GM20431 (cell line): ENCODE measurements around the gene RDH13.
"Not testable (repeated sequence)": the region's sequence is repeated elsewhere in the genome, so short reads cannot be mapped to it uniquely, and the experiment has no call there.

Experiments
- in situ Hi-C: fragments of 300-500 bp; cut with MseI, MboI; formaldehyde crosslinking; loops from one replicate; pipeline ENCODE4 v1.15.0; 2020; ENCODE audit warnings: low sequenced_read_pairs; ENCODE audit not compliant: unreplicated experiment

The RDH13 gene

DNA sequence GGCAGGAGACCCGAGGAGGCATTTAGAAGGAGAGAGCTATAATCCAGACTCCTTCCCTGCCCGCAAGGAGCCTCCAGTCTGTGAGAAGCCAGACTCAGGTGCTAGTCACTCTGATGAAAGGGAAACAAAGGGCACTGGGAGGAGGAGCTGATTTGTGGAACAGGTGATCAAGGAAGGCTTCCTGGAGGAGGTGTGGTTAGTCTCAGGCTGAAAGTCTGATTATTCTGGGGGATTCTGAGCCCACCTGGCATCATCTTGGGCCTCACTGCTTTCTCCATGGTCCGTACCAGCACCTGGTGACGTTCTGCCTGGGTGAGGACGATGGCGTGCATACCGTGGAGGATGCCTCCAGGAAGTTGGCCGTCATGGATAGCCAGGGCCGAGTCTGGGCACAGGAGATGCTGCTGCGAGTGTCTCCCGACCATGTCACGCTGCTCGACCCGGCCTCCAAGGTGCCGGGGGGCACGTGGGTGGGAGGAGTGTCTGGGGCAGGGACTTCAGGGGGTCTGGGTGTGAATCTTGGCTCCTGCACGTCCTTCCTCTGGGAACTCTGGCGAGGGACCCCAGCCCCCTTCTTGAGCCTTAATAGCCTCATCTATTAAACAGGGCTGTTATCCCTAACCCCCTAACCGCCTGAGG is 16.6 kb upstream of the RDH13 start:
- in situ Hi-C loops: no loop called here

DNA sequence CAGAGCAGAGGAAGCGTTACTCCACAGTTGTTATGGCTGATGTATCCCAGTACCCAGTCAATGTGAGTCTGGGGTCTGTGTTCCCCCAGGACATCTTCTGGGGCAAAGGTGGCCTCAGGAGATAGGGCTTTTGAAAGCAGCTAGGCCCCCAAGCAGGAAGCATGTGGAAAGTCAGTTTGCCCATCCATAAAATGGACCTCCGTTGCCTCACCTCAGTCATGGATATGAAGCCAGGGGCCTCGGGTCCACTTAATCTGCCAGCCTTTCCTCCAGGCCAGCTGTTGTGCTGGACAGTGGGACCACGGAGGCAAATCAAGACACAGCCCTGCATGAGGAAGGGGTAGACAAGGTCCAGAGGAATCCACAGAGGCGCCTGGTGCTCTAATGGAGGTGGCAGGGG is 16.0 kb upstream of the RDH13 start:
- in situ Hi-C loops: no loop called here

DNA sequence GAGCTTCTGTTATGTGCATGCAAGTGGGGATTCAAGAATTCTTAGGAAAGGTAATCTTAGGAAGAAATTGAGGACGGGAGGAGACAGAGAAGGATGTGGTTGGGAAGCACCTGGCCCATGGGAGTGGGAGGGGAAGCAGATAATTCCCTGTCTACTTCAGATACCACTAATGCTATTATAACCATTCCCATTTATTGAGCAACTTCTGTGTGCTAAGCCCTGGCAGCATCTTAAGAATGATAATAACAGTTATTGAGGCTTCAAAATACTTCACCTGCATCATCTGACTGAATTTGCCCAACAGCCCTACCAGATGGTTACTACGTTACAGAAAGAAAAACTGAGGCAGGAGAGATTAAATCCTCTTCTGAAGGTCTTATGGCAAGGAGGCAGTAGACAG is 14.2 kb upstream of the RDH13 start:
- in situ Hi-C loops: no loop called here

DNA sequence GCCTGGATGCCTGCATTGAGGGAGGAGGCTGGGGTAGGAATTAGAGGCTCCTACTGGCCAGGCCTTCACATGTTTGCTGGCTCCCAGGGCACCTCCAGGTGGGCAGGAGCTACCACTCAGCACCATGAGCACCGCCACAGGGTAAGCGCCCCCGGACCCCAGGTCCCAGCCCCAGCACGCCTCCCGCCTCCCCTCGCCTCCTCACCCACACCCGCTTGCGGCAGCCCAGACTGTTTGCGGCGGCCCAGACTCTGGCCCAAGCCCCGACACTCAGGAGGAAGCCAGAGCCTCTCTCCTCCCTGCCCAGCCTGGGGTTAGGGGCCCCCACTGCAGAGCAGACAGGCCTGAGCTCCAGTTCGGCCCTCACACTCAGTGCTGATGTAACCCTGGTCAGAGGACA is 13.4 kb upstream of the RDH13 start:
- in situ Hi-C loops: no loop called here

DNA sequence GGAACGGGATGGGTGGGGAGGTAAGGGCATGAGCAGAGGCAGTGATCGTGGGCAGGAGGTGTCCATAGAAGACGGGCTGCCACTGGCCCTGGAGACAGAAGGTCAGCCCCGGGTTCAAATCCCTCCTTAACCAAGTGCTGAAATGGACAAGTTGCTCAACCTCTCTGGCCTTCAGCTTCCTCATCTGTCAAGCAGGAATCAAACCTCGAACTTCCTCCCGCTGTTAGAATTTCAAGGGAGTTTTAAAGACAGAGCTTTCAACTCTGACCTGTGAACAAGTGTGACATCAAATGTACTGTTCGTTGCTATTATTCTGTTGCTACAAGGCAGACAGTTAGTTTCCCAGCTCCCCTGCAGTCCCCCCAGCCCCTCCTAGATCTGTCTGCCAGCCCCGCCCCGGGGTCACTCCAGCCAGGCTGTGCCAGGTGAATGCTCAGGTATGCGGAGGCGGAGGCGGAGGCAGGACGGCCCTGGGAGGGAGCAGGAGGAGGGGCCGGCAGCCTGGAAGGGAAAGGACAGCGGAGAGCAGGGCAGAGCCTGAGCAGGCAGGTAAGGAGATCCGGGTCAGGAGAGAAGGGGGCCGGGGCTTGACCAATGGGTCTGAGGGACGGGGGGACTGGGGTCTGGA is 12.5 kb upstream of the RDH13 start, which contains the start of gene EPS8L1:
EPS8L1 (plus strand) TSS at position 499 of the 628 bp plus-strand sequence. CDS start 576 bp downstream, outside the sequence.
- in situ Hi-C loops: no loop called here

DNA sequence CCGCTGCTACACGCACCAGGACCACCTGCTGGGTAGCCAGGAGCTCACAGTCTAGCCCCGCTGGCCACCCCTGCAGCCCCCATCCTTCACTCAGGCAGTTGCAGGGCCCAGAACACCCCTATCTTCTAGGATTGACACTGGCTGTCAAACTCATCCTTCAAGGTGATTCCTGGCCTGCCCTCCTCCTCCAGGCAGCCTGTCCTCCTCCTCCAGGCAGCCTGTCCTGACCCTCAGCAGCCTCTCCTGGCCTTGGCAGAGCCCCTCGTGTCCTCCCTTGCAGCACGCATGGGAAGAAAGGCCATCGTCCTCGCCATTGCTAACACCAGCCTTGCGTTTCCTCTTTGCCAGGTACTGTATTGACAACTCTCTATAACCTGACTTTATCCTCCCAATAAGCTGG is 9.0 kb upstream of the RDH13 start:
- in situ Hi-C loops: no loop called here

DNA sequence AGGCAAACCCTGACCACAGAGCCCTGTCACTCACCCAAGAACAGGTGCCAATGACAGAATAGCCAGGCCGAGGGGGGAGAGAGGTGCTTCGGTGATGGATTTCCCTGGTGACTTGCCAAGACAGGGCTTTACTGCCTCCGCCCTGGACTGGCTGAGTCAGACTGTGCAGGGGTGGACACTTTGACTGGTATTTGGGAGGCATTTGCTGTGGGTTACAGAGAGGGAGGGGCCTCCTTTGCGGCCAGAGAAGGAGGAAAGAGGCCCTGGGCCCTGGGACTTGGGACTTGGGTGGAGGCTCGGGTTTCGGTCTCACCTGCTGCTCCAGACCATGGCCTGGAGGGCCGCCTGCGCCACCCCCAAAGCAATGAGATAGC is 8.2 kb upstream of the RDH13 start:
- in situ Hi-C loops: no loop called here

DNA sequence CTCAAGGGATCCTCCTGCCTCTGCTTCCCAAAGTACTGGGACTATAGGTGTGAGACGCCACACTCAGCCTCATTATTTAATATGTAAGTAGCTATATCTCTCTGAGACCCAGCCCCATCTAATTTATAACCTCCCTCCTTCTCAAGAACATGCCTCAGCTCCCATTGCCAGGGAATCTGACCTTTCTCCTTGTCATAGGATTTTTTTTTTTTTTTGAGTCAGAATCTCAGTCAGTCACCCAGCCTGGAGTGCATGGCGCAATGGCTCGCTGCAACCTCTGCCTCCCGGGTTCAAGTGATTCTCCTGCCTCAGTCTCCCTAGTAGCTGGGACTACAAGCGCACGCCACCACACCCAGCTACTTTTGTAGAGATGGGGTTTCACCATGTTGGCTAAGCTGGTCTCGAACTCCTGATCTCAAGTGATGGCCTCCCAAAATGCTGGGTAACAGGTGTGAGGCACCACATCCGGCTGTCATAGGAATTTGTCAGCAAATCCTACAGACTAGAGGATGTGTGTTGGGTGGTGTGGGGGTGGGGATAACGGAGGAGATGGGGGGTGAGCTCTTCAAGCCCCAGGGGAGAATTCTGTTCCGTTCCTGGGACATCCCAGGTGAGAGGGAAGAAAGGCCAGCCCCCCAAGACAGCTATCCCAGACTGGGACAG is 7.6 kb upstream of the RDH13 start:
- in situ Hi-C loops: no loop called here

DNA sequence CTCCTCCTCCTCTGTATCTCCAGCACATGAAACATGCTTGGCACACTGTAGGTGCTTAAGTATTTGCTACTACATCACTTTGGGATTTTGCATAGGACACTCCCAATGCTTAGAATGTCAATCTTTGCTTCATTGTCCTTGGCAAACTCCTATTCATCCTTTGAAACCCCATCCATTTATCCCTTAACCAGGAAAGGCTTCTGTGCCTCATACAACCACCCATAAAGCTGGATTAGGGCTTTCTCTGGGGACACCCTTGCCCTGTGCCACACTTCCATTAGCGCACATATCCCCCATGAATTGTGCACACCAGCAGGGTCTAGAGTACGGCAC is 6.9 kb upstream of the RDH13 start:
- in situ Hi-C loops: no loop called here

DNA sequence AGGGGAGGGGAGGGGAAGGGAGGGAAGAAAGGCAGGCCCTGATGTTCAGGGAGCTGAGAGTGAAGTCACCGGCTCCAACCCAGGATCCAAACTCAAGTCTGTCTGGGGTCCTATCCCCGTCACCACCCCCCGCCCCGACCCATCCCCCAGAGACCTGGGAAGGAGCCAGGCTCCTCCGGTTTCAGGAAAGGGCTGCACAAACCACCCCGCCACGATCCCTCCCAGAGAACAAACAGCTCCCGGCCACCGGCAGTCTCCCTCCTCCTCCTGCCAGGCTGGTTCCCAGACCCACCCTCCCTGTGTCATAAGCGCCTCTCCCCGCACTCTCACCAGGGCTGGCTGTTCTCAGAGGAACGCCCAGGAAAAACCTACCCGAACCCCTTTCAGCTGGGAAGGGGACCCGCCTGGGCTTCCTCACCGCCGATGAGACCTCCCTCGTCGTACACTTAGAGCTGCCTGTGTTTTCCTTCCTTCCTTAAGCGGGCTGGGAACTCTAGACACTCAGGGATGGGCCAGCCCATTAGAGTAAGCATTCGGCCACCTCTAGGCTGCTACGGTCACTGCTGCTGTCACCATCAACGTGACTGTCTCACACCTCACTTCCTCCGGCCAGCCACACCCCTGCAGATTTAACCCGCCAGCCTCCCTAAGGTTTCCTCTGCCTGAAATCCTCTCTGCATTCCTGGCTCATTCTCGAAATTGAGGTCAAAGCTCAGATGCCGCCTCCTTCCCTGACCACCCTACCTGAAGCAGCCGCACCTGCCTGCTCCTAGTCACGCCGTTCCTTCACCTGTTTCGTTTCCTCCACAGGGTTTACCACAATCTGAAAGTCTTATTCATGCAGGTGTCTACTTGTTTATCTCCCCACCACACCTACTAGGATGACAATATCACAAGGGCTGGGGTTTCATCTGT is 6.3 kb upstream of the RDH13 start:
- in situ Hi-C loops: no loop called here

DNA sequence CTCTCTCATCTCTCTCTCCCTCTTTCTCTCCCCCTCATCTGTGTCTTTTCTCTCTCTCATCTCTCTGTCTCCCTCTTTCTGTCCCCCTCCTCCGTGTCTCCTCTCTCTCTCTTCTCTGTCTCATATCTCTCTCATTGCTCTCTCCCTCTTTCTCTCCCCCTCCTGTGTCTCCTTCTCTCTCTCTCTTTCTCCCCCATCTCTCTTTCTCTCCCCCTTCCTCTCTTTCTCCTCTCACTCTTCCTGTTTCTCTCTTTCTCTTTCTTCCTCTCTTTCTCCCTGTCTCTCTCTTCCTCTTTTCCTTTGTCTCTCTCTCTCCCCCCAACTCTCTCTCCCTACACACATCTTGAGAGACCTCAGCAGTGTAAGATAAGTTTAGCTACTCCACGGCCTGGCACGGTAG is 4.9 kb upstream of the RDH13 start:
- in situ Hi-C loops: no loop called here

DNA sequence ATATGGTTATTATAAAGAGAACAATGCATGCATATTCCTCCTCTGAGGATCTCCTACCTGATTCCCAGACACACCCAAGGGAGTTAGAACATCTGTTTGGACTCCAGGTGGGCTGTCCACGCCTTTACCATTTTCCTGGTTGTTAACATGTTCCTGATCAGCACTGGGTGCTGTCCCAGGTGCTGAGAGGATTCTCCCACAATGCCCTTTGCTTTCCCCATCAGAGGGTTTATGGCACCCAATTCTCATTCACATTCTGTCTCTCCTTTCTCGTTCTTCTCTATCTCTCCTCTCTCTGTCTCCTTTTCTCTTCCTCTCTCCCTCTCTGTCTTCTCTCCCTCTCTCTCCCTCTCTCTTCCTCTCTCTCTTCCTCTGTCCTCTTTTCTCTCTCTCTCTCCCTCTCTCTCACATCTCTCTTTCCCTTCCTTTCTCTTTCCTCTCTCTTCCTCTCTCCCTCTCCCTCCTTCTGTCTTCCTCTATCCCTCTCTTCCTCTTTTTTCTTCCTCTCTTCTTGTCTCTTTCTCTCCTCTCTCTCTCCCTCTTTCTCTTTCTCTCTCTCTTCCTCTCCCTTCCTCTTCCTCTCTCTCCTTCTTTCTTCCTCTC is 3.3 kb upstream of the RDH13 start:
- in situ Hi-C loops: no loop called here

DNA sequence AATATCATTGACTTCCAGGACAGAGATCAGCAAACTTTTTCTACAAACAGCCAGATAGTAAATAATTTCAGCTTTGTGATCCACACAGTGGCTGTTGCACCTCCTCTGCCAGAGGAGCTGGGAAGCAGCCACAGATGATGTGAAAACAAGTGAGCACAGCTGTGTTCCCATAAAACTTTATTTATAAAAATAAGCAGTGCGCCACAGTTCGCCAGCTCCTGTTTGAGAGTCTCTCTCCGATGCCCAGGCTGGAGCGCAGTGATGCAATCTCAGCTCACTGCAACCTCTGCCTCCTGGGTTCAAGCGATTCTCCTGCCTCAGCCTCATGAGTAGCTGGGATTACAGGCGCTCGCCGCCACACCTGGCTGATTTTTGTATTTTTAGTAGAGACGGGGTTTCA is 2.6 kb upstream of the RDH13 start:
- in situ Hi-C loops: not testable (repeated sequence)

DNA sequence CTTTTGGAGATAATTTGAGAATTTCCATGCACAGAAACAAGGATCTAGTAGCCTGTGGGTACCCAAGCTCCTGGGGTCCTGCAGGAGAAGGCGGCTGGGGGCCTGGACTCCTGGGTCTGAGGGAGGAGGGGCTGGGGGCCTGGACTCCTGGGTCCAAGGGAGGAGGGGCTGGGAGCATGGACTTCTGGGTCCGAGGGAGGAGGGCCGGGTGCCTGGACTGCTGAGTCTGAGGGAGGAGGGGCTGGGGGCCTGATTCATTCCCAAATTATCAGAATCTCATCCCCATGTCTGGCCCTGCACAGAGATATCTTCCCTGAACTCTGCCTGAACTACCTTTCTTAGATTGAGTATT is 520 bp upstream of the RDH13 start:
- in situ Hi-C loops: no loop called here

DNA sequence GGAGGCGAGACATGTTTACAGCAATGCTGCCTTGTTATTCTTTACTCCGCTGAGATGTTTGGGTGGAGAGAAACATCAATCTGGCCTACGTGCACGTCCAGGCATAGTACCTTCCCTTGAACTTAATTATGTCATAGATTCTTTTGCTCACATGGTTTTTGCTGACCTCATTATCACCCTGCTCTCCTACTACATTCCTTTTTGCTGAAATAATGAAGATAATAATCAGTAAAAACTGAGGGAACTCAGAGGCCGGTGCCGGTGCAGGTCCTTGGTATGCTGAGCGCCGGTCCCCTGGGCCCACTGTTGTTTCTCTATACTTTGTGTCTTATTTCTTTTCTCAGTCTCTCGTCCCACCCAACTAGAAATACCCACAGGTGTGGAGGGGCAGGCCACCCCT is 2.7 kb downstream of the RDH13 start:
- in situ Hi-C loops: not testable (repeated sequence)

DNA sequence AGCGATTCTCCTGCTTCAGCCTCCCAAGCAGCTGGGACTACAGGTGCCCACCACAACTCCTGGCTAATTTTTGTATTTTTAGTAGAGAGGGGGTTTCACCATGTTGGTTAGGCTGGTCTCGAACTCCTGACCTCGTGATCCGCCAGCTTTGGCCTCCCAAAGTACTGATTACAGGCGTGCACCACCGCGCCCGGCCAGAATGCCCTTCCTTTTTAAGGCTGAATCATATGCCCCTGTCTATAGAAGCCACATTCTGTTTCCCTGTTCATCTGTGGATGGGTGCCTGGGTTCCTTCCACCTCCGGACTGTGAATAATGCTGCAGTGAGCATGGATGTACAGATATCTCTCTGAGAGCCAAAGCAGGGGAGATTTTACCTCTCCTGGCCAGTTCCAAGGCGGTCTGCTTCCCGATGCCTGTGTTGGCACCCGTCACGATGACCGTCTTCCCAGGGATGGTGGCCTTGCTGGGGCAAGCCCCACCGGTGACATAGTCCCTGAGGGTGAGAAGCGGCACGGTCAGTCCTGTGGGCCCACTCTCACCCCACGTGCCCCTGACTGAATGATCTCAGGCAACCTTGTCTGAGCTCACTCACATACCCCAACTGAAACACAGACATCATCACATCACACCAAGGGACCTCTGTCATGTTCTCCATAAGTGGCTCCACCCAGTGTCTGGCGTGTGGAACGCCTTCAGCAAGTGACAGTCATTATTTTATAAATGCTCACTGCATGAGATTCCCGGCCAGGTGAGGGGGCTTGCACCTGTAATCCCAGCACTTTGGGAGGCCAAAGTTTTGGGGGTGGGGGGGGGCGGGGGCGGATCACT is 4.0 kb downstream of the RDH13 start:
- in situ Hi-C loops: no loop called here

DNA sequence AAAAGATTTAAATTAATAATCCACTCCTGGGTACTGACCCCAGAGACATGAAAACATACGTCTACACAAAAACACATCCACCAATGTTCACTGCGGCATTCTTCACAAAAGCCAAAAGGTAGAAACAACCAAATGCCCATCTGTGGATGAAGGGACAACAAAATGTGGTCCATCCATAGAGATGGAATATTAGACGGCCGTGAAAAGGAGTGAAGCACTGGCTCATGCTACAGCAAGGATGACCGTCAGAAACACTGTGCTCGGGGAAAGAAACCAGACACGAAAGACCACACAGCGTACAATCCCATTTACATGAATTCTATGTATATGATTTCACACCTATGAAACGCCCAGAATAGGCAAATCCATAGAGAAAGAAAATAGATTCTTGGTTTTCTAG is 6.1 kb downstream of the RDH13 start:
- in situ Hi-C loops: no loop called here

DNA sequence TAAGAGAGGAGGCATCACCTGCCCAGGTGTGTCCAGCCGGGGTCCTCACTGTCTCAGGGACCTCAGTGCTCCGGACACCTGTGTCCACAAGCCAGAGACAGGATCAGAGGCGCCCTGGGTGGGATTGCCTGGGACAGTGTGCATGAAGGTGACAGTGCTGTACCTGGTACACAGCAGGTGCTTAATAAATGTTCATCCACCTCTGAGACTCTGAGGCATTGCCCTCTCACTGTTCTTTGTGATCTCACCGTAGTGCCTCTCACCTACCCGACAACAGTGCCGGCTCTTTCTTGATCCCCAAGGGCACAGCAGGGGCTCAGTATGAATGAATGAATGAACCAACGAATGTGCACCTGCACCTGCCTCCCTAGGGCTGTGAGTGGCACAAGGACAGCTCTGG is 9.2 kb downstream of the RDH13 start:
- in situ Hi-C loops: no loop called here

DNA sequence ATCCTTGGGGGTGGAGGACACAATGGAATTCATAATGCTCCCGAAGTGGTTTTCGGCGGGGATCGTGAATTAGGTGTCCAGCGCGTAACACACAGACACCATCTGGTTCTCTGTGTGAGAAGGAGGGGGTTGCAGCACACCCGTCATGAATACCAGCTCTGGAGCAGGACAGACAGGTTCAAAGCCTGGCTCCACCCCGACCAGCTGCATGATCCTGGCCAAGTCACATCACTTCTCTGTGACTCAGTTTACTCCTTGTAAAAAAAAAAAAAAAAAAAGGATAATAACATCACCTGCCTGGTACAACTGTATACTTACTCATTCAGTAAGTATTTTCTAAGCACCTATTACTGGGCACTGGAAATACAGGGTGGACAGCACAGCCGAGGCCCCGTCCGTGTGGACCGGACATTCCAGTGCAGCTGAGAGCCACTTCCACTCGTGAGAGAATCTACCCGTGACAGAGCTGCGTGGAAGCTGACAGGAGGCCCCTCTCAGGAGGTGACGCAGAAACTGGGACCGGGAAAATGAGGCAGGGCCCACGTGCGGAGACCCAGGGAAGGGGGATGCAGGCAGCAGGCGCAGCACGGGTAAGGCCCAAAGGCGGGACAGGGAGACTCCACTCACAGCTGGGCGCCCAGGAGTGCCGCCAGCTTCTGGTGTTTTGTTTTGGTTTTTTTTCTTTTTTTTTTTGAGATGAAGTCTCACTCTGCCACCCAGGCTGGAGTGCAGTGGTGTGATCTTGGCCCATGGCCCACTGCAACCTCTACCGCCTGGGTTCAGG is 12.0 kb downstream of the RDH13 start:
- in situ Hi-C loops: no loop called here
